Measurements from ENCODE around the gene NCOA7. TPM values are rescaled to one million over a fixed set of nuclear protein-coding genes. Genes with fewer than 3 reads are reported as not detected.

NCOA7 gene
- total and polyA plus RNA-seq, 4 donors: 8.6 to 40.9 (median 17.6) TPM

DNA sequence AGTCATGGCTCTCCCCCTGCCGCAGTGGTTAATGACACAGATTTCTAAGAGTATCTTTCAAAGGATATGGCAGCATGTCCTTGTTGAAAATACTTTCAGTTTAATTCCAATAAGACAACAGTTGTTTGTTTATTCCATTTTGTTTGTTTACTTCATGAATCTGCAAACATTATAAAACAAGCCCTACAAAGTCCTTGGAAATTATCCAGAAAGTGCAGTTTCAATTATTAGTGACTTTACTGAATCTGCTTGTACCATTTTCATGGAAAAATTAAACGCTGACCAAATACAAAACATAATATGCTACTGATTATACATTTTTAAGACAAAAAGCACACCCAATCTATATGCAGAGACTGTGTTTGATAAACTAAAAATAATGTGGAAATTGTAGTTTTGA, 38.0 kb upstream of the NCOA7 start:
- H3K4me1 ChIP-seq (ENCODE audit: control insufficient read depth in 4 of 4, insufficient read depth in 4 of 4, low read length in 3 of 4): peaks cover 0 to 41% (median 28%) of the 10 kb centered on the region in 4 donors
- H3K9ac ChIP-seq (ENCODE audit: low read depth in 1 of 2, low read length in 2 of 2): peak overlapping the region in 1 of 2 donors; percentile 43
- no peaks in the 10 kb centered on the region for H3K9me3 ChIP-seq (ENCODE audit: control insufficient read depth in 4 of 4, low read length in 3 of 4)
- H3K27me3 ChIP-seq (ENCODE audit: control insufficient read depth in 4 of 4, insufficient read depth in 4 of 4, low read length in 3 of 4): no peaks in the 10 kb centered on the region
- DNase-seq (ENCODE audit: low spot score): no peak
- H3K27ac ChIP-seq (ENCODE audit: low read depth in 1 of 2, low read length in 2 of 2): peak overlapping the region; percentile 73 to 75
- H3K36me3 ChIP-seq (ENCODE audit: control insufficient read depth in 4 of 4, insufficient read depth in 3 of 4, low read depth in 1 of 4, low read length in 3 of 4): no peaks in the 10 kb centered on the region
- H3K4me3 ChIP-seq (ENCODE audit: low read depth in 1 of 3, low read length in 3 of 3): peak overlapping the region in 1 of 3 donors; percentile 2
- TF ChIP-seq FOXA2 (IDR thresholded peaks at IDR 0.05) (no peak), FOXA1 (IDR thresholded peaks at IDR 0.05) (no peak), TAF1 (conservative IDR thresholded peaks at IDR 0.05) (no peak), GABPA (IDR thresholded peaks at IDR 0.05 in 1 of 2, conservative IDR thresholded peaks at IDR 0.05 in 1 of 2) (no peak), HNF4A (conservative IDR thresholded peaks at IDR 0.05) (no peak), SP1 (IDR thresholded peaks at IDR 0.05) (no peak), RAD21 (IDR thresholded peaks at IDR 0.05) (no peak), NR2F2 (IDR thresholded peaks at IDR 0.05) (no peak), EGR1 (IDR thresholded peaks at IDR 0.05; ENCODE audit: low read depth in 2 of 2) (no peak), RXRA (IDR thresholded peaks at IDR 0.05) (no peak), HNF4G (IDR thresholded peaks at IDR 0.05) (no peak), YY1 (IDR thresholded peaks at IDR 0.05) (no peak), JUND (IDR thresholded peaks at IDR 0.05) (no peak)
- TF ChIP-seq, protein P1, sequence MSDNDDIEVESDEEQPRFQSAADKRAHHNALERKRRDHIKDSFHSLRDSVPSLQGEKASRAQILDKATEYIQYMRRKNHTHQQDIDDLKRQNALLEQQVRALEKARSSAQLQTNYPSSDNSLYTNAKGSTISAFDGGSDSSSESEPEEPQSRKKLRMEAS (IDR thresholded peaks at IDR 0.05): no peak
- TF ChIP-seq, protein P2, sequence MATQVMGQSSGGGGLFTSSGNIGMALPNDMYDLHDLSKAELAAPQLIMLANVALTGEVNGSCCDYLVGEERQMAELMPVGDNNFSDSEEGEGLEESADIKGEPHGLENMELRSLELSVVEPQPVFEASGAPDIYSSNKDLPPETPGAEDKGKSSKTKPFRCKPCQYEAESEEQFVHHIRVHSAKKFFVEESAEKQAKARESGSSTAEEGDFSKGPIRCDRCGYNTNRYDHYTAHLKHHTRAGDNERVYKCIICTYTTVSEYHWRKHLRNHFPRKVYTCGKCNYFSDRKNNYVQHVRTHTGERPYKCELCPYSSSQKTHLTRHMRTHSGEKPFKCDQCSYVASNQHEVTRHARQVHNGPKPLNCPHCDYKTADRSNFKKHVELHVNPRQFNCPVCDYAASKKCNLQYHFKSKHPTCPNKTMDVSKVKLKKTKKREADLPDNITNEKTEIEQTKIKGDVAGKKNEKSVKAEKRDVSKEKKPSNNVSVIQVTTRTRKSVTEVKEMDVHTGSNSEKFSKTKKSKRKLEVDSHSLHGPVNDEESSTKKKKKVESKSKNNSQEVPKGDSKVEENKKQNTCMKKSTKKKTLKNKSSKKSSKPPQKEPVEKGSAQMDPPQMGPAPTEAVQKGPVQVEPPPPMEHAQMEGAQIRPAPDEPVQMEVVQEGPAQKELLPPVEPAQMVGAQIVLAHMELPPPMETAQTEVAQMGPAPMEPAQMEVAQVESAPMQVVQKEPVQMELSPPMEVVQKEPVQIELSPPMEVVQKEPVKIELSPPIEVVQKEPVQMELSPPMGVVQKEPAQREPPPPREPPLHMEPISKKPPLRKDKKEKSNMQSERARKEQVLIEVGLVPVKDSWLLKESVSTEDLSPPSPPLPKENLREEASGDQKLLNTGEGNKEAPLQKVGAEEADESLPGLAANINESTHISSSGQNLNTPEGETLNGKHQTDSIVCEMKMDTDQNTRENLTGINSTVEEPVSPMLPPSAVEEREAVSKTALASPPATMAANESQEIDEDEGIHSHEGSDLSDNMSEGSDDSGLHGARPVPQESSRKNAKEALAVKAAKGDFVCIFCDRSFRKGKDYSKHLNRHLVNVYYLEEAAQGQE (IDR thresholded peaks at IDR 0.05): no peak
- TF ChIP-seq, protein P3, sequence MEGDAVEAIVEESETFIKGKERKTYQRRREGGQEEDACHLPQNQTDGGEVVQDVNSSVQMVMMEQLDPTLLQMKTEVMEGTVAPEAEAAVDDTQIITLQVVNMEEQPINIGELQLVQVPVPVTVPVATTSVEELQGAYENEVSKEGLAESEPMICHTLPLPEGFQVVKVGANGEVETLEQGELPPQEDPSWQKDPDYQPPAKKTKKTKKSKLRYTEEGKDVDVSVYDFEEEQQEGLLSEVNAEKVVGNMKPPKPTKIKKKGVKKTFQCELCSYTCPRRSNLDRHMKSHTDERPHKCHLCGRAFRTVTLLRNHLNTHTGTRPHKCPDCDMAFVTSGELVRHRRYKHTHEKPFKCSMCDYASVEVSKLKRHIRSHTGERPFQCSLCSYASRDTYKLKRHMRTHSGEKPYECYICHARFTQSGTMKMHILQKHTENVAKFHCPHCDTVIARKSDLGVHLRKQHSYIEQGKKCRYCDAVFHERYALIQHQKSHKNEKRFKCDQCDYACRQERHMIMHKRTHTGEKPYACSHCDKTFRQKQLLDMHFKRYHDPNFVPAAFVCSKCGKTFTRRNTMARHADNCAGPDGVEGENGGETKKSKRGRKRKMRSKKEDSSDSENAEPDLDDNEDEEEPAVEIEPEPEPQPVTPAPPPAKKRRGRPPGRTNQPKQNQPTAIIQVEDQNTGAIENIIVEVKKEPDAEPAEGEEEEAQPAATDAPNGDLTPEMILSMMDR (IDR thresholded peaks at IDR 0.05; ENCODE audit: low read depth, low read length, missing input control): no peak
- TF ChIP-seq, protein P4, sequence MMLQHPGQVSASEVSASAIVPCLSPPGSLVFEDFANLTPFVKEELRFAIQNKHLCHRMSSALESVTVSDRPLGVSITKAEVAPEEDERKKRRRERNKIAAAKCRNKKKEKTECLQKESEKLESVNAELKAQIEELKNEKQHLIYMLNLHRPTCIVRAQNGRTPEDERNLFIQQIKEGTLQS (IDR thresholded peaks at IDR 0.05): no peak
- TF ChIP-seq, protein P5, sequence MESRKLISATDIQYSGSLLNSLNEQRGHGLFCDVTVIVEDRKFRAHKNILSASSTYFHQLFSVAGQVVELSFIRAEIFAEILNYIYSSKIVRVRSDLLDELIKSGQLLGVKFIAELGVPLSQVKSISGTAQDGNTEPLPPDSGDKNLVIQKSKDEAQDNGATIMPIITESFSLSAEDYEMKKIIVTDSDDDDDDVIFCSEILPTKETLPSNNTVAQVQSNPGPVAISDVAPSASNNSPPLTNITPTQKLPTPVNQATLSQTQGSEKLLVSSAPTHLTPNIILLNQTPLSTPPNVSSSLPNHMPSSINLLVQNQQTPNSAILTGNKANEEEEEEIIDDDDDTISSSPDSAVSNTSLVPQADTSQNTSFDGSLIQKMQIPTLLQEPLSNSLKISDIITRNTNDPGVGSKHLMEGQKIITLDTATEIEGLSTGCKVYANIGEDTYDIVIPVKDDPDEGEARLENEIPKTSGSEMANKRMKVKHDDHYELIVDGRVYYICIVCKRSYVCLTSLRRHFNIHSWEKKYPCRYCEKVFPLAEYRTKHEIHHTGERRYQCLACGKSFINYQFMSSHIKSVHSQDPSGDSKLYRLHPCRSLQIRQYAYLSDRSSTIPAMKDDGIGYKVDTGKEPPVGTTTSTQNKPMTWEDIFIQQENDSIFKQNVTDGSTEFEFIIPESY (IDR thresholded peaks at IDR 0.05): no peak
- 34% methylated on average over 2 of the region's 2 CpGs for WGBS

Measured in liver (tissue), 9 donors.